Panc1 (cell line): Measurements from ENCODE around the gene OR11H7.

Source experiments
- POLR2AphosphoS5 ChIP-seq: IDR thresholded peaks from 2 replicates; pipeline ENCODE4 v1.6.1; 2012; ENCODE audit warnings: mild to moderate bottlenecking, low read depth, low read length, moderate library complexity
- REST ChIP-seq, 2 experiments: IDR thresholded peaks; 2 replicates each; pipeline ENCODE4 v1.6.1; 2011 to 2012; ENCODE audit warnings: low read depth in 2 of 2, control low read depth in 1 of 2, low read length in 1 of 2, mild to moderate bottlenecking in 1 of 2, moderate library complexity in 1 of 2; ENCODE audit not compliant: insufficient read depth in 1 of 2
- SIN3A ChIP-seq: IDR thresholded peaks from 2 replicates; pipeline ENCODE4 v1.6.1; 2012; ENCODE audit warnings: low read depth, mild to moderate bottlenecking, low read length, moderate library complexity, borderline replicate concordance; ENCODE audit not compliant: insufficient read depth
- TF ChIP-seq, protein P1 (sequence below): fragments of 450-650 bp; IDR thresholded peaks from 2 replicates; pipeline ENCODE4 v1.5.1; 2017; ENCODE audit warnings: mild to moderate bottlenecking

GRCh38 chr14:20191396-20191795, 37.4 kb upstream of the OR11H7 start:
- TF ChIP-seq, protein P1, sequence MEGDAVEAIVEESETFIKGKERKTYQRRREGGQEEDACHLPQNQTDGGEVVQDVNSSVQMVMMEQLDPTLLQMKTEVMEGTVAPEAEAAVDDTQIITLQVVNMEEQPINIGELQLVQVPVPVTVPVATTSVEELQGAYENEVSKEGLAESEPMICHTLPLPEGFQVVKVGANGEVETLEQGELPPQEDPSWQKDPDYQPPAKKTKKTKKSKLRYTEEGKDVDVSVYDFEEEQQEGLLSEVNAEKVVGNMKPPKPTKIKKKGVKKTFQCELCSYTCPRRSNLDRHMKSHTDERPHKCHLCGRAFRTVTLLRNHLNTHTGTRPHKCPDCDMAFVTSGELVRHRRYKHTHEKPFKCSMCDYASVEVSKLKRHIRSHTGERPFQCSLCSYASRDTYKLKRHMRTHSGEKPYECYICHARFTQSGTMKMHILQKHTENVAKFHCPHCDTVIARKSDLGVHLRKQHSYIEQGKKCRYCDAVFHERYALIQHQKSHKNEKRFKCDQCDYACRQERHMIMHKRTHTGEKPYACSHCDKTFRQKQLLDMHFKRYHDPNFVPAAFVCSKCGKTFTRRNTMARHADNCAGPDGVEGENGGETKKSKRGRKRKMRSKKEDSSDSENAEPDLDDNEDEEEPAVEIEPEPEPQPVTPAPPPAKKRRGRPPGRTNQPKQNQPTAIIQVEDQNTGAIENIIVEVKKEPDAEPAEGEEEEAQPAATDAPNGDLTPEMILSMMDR: no peak
- TF ChIP-seq POLR2AphosphoS5 (no peak), SIN3A (no peak), REST (IDR thresholded peaks at IDR 0.05; ENCODE audit: insufficient read depth in 1 of 2, low read depth in 2 of 2, low read length in 1 of 2) (no peak)
